Activated T-cell treated with anti-CD3 and anti-CD28 coated beads, Interleukin-2, amount 50 U/mL, for 48 hours (primary cell): ENCODE measurements around the gene ATP10A.
A peak's percentile ranks its signal among the peaks of the same experiment; 100 is the strongest.
"Not testable (repeated sequence)": the region's sequence is repeated elsewhere in the genome, so short reads cannot be mapped to it uniquely, and the experiment has no call there.

Experiments used
- DNase-seq, 2 experiments: peaks; one replicate each; pipeline ENCODE4 v3.0.0-alpha.2; 2020

The ATP10A gene

DNA sequence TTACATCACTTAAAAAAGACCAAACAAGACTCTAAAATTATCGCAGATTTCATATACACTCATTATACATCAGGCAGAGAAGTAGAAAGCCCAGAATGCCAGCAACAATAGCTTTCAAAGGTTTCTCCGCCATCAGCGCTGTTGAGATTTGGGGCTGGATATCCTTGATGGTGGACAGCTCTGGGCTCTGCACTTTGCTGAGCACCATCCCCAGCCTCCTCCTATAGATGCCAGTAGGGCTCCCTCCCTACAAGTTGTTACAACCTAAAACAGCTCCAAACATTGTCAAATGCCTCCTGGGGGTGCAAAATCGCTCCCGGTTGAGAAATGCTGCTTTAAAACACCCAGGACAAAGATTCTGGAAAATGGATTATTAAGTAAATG is 73.5 kb downstream of the ATP10A start:
- DNase-seq, result no peak

DNA sequence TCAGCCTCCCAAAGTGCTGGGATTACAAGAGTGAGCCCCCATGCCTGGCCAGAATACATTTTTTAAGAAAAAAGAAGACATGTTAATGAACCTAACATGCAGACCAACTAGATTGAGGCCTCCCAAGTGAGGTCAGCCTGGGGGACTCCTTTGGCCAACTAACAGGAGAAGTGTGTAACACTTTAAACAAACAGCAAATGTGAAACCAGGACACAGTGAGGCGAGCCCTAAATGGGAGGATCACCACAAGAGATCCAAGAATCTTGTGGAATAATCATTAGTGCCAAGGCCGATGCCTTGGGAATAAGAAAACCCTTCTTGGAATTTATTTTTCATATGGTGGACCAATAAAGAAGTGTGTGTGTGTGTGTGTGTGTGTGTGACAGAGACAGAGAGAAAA is 73.9 kb downstream of the ATP10A start:
- no peak for DNase-seq

DNA sequence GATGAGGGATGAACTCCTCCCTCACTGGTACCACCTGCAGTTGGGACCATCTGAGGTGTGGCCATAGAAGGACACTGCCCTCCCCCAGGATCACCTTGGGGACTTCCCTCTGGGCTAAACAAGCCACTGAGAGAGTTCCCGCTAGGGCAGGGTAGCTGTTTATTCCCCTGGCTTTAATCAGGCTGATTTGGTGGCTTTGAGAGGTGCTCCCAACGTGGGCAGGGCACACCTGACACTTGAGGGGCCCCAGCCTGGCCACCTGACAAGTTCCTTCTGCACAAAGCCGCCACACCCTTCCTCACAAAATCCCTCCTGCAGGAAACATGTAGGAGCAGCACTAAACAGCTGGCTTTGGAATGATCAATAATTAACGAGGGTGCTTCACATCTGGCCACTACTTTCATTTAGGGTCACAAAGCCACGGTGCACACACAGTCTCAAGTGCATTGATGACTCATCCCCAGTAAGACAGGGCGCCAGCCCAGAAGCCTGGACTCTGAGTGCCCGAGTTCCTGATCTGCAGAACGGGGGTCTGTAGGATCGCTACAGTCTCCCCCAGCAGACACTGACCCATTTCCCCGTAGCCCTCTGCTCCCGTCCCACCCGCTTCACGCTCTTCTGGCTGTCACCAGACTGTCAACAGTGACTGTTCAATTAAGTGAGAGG is 75.1 kb downstream of the ATP10A start:
- no peak for DNase-seq

DNA sequence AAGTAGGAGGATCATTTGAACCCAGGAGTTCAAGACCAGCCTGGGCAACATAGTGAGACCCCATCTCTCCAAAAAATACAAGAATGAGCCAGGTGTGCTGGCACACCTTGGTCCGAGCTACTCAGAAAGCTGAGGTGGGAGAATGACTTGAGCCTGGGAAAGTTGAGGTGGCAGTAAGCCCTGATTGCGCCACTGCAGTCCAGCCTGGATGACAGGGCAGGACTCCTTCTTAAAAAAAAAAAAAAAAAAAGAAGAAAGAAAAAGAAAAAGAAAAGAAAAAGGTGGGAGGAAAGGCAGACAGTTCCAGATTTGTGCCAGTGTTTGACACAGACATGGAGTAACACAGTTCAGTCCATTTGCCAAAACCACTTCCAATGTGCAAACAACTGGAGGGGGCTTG is 75.7 kb downstream of the ATP10A start:
- DNase-seq, result no peak

DNA sequence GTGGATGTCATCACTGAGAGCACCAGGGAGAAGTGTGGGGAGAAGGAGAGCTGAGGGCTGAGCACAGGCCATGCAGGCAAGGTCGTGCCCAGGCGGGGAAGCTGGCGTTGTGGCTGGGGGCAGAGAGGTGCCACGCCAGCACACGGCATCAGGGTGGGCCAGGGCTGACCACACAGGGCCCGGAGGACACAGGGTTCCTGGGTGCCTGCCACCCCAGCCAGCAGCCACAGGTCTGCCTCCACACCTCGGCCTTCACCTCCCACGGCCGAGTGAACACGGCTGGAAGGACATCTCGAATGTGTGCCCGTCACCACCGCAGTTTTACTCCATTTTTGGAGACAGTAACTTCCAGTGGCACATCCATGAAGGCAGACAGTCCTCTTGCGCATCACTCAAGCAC is 77.1 kb downstream of the ATP10A start:
- no peak for DNase-seq

DNA sequence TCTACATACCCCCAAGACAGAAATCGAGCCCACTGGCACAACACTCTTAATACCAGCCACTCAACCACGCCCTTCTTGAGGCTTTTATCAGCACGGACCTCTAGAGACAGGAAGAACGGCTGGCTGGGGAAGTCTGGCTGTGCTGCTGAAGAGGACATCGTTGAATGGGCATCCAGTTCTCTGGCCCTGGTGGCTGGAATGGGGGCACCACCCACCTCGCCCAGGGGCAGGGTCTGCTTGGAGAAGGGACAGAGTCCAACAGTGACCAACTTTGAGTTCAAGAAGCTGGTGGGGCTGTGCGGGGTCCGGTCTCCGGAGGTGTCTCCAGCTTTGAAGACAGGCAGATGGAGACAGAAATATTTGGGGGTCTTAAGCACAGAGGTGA is 77.5 kb downstream of the ATP10A start:
- no peak for DNase-seq

DNA sequence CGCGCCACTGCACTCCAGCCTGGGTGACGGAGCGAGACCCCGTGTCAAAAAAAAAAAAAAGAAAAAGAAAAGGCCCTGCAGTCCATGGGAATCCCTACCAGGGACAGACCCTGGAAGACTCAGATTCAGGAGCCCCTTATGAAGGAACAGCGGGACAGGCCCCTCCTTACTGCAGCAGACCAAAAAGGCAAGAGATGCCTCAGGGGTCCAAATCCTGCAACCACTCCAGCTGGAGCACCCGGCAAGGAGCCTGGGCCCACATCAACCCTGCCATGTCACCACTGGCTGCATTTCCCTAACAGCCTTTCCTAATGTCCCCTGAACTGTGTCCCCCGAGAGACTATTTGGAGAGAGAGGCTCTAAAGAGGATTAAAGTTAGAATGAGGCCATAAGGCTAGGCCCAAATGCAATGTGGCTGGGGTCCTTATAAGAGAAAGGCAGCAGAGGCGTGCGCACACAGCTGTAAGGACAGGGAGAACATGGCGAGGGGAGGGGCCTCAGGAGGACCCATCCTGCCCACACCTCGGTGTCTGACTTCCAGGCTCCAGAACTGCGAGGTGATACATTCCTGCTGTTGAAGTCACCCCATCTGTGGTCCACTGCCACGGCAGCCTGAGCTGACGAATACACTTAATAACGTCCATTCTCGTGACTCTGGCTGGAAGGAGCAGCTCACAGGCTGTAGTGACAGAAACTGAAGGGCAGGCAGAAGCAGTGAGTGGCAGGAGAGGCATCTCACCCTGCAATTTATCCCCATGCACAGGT is 78.1 kb downstream of the ATP10A start:
- no peak for DNase-seq

DNA sequence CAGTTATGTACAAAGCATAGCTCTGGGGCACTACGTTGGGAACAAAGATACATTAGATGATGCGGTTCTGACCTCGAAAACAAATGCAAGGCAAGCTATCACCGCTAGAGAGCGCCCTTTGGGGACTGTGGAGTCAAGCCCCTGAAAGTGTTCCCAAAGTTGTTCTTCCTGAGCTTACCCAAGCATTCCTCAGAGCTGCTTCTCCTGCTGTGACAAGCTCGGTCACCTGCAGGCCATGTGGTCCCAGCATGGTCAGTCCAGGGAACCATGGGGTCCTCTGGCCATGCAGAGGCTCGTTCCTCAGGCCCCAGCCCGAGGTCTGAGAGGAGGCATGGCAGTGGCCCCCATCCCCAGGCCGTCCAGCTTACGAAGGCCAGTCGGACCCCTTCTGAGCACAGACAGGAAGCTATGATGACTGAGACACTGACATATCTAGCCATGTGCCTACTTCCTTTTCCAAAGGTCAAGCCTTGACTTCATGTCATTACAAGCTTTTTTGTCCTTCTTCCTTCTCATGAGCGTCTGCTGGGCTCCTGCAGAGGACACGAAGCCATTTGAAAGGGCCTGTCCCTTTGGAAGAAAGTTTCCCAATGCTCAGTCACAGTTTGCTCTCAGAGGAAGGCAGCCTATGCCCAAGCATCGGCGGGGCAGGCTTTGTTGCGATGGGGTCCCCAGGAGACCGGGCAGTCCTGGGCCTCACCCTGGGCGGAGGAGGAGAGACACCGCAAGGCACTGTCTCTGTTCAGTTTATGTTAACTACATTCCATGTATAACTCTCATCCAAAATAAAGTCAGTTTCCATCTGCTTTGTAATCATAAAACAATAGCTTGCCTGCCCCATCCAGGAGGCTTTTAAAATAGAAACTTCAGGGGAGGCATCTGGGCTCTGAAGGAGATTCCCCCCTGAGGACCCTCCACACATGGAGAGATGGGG is 79.3 kb downstream of the ATP10A start:
- peak; percentile 66 to 67 for DNase-seq

DNA sequence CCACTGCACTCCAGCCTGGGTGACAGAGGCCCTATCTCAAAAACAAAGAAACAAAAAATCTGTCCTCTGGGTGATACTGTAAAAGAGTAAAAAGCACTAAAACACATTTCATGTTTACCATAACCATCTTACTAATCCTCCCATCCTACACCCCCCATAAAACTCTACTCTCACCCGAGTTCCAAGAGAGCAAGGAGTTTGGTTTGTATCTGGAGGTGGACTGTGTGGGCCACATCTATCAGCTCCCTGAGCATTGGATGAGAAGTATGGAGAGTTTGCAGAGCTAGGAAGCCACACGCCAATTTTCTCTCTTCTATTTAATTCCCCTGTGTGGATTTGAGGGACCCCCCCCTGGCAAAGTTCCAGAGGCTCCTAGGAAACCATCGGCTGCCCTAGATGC is 80.0 kb downstream of the ATP10A start:
- no peak for DNase-seq

DNA sequence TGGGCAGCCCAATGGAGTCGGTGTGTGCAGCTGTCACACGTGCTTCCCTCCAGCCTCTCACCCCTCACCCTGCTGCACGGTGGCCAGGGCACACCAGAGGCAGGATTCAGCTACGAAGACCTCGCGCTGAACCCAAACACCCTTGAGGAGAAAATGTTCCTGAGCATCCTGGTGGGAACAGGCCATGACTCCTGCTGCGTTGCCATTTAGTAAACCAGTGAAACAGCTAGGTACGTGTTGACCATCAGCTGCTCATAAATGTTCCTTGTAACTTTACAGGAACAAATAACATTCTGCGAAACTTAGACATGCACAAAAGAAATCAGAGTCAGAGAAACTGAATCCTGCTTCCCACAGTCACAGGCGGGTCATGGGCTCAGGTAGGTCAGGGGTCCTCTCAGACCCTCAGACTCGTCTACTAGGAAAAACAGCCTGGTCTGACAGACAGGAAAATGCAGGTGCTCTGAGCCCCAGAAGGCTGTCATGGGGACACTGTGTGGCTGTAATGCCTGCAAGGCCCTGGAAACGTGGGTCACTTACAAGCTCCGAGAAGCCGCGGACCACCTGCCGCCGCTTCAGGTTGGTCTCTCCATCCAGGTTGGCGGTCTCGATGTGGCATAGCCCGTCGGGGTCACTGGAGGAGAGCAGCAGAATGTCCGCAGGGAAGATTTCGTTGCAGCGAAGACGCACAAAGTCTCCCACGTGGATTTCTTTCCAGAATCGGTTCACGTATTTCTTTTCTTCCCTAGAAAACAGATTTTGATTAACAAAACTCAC is 82.5 kb downstream of the ATP10A start:
- no peak for DNase-seq

DNA sequence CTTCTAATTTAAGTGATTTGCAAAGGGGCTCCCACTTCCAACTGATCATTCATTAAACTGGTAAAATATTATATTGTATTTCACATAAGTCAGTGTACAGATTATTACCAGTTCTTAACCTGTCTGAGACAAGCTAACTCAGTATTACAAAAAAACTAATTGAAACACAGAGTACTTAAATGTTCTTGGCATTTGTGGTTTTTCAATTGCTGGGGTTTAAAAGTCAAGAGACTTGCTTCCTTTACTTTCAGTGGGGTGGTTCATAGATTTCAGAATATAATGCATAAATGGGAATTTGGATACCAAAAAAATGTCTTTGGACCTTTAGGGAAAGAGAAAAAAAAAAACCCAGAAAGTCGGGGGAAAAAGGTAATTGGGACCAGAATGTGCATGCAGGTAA is 85.0 kb downstream of the ATP10A start:
- no peak for DNase-seq

DNA sequence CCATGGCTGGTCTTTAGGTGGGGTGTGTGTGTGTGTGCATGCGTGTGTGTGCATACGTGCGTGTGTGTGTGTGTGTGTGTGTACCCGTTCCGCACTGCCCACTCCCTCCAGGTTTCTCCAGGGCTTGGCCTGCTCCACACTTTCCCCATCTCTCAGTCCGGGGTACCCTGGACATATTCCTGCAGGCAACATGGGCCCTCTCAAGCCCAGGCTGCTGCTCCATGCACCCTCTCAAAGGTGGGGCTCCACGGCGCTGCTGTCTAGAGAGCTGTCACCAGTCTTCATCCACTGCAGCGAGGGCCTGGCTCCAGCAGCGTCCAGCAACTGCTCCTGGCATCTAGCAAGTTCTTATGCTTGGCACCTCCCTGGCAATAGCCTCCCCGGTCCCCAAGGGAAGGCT is 86.1 kb downstream of the ATP10A start:
- peak in 1 of 2 experiments; percentile 9 for DNase-seq

DNA sequence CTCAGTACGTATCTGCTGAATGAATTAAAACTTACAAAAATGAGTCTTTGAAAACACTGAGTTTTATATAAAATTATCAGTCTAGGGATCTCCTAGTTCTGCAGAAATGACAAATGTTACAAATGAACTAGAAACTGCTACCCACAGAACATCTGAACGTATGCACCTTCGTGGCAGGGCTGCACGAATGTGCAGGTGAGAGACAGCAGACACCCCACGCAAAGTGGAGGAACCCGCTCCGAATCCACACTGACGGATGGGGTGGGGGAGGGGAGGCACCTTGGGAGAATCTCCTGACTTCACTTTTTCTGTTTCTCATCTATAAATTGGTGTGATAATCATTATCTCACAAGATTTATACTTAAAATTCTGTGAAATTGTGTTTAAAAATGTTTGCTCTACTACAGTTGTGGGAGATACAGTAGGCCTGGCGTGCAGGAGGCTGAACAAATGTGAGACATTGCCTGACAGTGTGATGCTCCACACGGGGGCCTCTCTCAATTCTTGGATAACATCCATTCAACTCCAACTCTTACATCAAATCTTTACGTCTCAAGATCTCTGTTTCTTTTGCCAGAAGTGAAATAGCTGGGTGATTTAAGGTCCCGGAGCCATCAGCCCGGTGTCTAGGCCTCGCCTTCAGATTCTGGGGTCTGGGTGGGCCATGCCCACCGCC is 86.9 kb downstream of the ATP10A start:
- peak in 1 of 2 experiments; percentile 15 for DNase-seq

DNA sequence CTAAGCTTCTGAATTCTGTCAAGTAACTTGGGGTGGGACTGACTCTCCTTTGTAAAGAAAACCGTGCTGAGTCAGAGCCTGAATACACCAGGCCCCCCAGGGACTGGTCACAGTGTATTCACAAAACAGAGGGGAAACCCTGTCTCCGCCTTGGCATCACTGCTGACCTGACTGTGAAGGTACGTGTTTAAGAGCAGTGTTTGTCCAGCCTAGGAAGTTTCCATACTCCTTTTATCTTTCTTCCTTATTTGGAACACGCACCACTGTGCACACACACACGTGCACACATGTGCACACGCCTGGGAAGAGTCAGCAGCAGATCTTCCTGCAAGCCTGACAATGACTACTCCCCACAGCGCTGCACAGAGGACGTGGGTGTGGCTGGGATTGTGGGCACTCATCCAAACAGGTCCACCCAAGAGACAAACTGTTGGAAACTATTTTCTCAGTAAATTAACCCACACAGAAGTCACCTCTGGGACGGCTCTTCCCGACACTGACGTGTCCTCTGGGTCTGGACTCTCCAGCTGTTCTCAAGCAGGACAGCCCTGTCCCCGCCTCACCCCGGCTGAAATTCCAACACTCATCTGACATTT is 87.7 kb downstream of the ATP10A start:
- DNase-seq, result peak in 1 of 2 experiments; percentile 16

DNA sequence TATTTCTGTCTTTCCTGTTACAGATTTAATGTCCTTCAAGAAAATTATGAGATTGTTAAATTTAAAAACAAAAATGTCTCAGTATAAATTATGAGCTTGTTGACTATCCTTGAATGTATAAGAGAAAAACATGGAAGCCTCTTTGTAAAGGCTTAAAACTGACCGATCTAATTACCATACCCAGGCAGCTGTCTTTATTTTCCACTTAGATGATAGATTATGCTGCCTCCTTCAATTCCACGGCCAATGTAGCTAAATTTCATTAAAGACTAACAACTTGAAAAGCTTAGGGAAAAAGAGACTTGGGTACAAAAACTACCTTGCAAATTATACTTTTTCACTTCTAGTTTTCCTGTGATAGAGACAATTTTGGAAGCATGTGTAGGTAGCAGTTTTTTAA is 88.3 kb downstream of the ATP10A start:
- DNase-seq, result no peak

DNA sequence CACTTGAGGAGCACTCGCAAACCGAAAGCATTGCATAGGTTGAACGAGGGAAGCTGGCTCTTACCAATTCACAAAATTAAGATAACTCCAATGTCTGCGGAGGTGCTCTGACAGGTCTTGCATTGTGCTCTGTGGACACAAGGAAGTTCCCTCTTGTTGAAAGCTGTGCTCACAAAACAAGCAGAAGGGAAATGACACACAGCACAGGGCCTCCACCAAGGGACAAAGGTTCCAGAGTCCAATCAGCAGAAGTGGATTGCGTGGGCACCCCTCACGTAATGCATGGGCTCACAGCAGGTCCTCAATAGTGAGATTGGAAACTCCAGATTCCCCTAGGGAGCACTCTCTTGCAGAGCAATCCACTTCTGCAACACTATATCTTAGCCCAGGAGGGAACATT is 89.9 kb downstream of the ATP10A start:
- DNase-seq, result peak in 1 of 2 experiments; percentile 10

DNA sequence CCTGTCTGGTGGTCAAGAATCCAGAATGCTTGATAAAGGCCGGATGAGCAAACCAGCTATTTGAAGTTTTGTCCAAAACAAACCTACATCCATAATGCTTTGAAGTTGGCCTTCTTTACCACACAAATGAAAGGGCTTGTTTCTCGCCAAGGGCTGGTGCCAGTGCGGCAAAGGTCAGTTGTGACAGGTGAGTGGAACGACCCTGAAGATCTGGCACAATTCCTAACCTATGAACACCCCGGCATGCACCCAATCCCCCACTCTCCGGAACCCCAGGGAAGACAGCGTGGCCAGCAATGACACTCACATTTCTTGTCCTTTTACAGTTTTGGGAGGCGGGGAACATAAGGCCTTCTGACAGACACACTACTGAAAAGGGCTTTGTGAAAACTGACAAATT is 90.6 kb downstream of the ATP10A start:
- no peak for DNase-seq

DNA sequence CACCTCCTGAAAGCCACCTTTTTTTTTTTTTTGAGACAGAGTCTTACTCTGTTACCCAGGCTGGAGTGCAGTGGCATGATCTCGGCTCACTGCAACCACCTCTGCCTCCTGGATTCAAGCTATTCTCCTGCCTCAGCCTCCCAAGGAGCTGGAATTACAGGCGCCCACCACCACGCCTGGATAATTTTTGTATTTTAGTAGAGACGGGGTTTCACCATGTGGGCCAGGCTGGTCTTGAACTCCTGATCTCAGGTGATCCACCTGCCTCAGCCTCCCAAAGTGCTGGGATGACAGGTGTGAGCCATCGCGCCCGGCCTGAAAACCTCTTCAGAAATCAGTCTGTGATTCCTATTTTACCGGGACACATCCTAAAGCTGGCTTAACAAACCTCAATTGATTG is 91.4 kb downstream of the ATP10A start:
- DNase-seq, result not testable (repeated sequence)

DNA sequence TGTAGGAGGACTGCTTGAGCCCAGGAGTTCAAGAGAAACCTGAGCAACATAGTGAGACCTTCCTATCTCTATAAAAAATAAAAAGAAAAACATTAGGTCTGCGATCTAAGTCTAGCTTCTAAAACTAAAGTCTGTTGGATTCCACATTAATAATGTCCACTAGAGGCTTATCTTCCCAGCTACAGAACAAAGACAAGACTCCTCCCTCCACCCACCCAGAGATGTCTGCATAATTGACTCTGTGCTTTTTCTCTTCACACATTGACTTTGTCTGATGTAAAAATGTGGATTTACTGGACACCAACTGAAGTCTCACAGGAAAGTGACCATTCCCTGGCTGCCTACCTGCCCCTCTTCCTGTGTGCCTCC is 91.8 kb downstream of the ATP10A start:
- DNase-seq, result no peak

DNA sequence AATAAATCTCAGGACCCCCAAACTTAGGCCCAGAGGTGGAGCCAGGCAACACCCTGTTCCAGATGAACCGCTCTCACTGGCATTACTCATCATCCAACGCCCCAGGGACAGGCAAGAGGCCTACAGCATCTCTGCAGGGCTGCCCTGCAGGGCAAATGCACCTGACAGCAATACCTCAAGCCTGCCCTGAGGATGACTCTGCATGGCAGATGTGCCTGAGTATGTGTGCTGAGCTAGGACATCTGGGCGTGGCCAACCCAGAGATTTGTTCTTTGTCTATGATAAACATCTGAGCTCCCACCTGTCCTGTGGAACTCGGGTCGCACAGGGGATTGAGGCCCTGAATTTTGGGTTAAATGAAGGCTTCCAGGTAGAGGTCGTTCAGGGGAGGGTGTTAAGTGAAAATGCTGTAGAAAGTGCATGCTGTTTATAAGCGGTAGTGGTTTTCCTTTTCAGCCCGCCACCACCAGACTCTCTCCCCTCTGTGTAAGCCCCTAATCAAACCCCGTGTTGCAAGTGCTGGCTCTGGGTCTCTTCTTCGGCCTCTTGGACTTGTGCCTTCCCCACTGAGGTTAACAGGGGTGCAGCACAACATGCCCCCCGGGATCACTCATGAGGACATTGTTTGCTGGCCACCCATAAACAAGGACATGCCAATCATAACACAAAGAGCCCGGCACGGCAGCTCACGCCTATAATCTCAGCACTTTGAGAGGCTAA is 92.3 kb downstream of the ATP10A start:
- DNase-seq, result no peak

DNA sequence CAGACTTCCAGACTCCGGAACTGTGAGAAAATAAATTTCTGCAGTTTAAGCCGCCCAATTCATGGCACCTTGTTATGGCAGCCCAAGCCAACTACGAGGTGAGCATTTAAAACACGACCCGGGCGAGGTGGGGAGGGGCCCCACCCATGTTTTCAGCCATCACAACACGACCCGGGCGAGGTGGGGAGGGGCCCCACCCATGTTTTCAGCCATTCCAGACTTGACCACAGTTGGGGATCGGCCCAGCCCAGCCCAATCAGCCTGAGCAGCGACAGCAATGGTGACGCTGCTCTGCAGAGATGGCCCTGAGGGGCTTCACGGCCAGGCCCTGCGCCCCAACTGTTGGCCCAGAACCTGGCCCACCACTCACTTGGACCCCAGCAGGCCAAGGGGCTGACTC is 93.1 kb downstream of the ATP10A start:
- no peak for DNase-seq
